GM12878 (cell line): ENCODE results near the gene ZNF341.

ENCODE experiments used
- CTCF ChIP-seq, 3 experiments: IDR thresholded peaks in 2 of 3; conservative IDR thresholded peaks in 1 of 3; 2 replicates each; pipeline ENCODE4 v1.5.1; 2011; ENCODE audit warnings: low read depth in 3 of 3, low read length in 3 of 3, mild to moderate bottlenecking in 3 of 3, control low read depth in 2 of 3, moderate library complexity in 2 of 3, inconsistent platforms in 1 of 3, mixed read lengths in 1 of 3; ENCODE audit not compliant: control insufficient read depth in 2 of 3, insufficient read depth in 1 of 3; ENCODE audit errors: extremely low read depth in 1 of 3
- EZH2 ChIP-seq: IDR thresholded peaks from 2 replicates; pipeline ENCODE4 v1.6.1; 2012; ENCODE audit warnings: low read depth, mild to moderate bottlenecking, control low read depth, inconsistent platforms, low read length, borderline replicate concordance; ENCODE audit not compliant: control insufficient read depth
- NFXL1 ChIP-seq: fragments of 450-650 bp; IDR thresholded peaks from 2 replicates; pipeline ENCODE4 v1.6.1; 2017; ENCODE audit warnings: antibody characterized with exemption, mild to moderate bottlenecking, borderline replicate concordance
- NR2C1 ChIP-seq: fragments of 450-650 bp; IDR thresholded peaks from 2 replicates; pipeline ENCODE4 v1.6.1; 2017; ENCODE audit warnings: antibody characterized with exemption, mild to moderate bottlenecking, moderate library complexity
- POLR2A ChIP-seq: IDR thresholded peaks from 2 replicates; pipeline ENCODE4 v1.6.1; 2011; ENCODE audit warnings: low read depth, mild to moderate bottlenecking, low read length
- RAD51 ChIP-seq: fragments of 450-650 bp; IDR thresholded peaks from 2 replicates; pipeline ENCODE4 v1.6.1; 2016; ENCODE audit warnings: moderate library complexity, mild to moderate bottlenecking, inconsistent platforms
- SMC3 ChIP-seq: IDR thresholded peaks from 2 replicates; pipeline ENCODE4 v1.6.1; 2011; ENCODE audit warnings: low read length, improper control_type of control experiment, borderline replicate concordance

- TF ChIP-seq CTCF (IDR thresholded peaks at IDR 0.05 in 2 of 3, conservative IDR thresholded peaks at IDR 0.05 in 1 of 3; ENCODE audit: control insufficient read depth in 2 of 3, extremely low read depth in 1 of 3, insufficient read depth in 1 of 3, low read depth in 3 of 3, low read length in 3 of 3) (no peak), NFXL1 (no peak), NR2C1 (no peak), SMC3 (no peak), POLR2A (no peak), RAD51 (no peak), EZH2 (no peak)
Measured at GRCh38 chr20:33788351-33789049, 56.7 kb downstream of the ZNF341 start.
